GM21529 (cell line): ENCODE data around the gene MERTK.
"Not testable (repeated sequence)": the region's sequence is repeated elsewhere in the genome, so short reads cannot be mapped to it uniquely, and the experiment has no call there.

ENCODE experiments used
- ATAC-seq: cut with Tn5 transposase; IDR thresholded peaks from one replicate; pipeline ENCODE4 v1.9.1; 2021; ENCODE audit not compliant: unreplicated experiment

Gene MERTK

GRCh38 chr2:111945444-111946293 lies 47.3 kb downstream of the MERTK start:
- no peak for ATAC-seq

- no peak for ATAC-seq
Measured at GRCh38 chr2:111946294-111947114, 48.1 kb downstream of the MERTK start.

GRCh38 chr2:111947219-111947618 lies 48.8 kb downstream of the MERTK start:
- ATAC-seq = no peak

- ATAC-seq = no peak
Measured at GRCh38 chr2:111948832-111949231, 50.4 kb downstream of the MERTK start.

- ATAC-seq = no peak
Measured at GRCh38 chr2:111950236-111950635, 51.8 kb downstream of the MERTK start.

GRCh38 chr2:111951486-111951885 lies 53.1 kb downstream of the MERTK start:
- no peak for ATAC-seq

GRCh38 chr2:111952871-111953452 lies 54.6 kb downstream of the MERTK start:
- no peak for ATAC-seq

GRCh38 chr2:111954602-111955332 lies 56.4 kb downstream of the MERTK start:
- no peak for ATAC-seq

GRCh38 chr2:111957872-111958354 lies 59.5 kb downstream of the MERTK start:
- no peak for ATAC-seq

- no peak for ATAC-seq
Measured at GRCh38 chr2:111958901-111959300, 60.5 kb downstream of the MERTK start.

- ATAC-seq = no peak
Measured at GRCh38 chr2:111961663-111962062, 63.3 kb downstream of the MERTK start.

GRCh38 chr2:111963086-111963485 lies 64.7 kb downstream of the MERTK start:
- not testable (repeated sequence) for ATAC-seq

- ATAC-seq = not testable (repeated sequence)
Measured at GRCh38 chr2:111963508-111963907, 65.1 kb downstream of the MERTK start.

GRCh38 chr2:111965062-111965461 lies 66.7 kb downstream of the MERTK start:
- ATAC-seq = no peak

- ATAC-seq = no peak
Measured at GRCh38 chr2:111966241-111966640, 67.8 kb downstream of the MERTK start.

- ATAC-seq = no peak
Measured at GRCh38 chr2:111967018-111967417, 68.6 kb downstream of the MERTK start.

- no peak for ATAC-seq
Measured at GRCh38 chr2:111970453-111970852, 72.0 kb downstream of the MERTK start.

GRCh38 chr2:111972955-111973565 lies 74.7 kb downstream of the MERTK start:
- ATAC-seq = no peak

GRCh38 chr2:111973701-111974100 lies 75.3 kb downstream of the MERTK start:
- no peak for ATAC-seq

- no peak for ATAC-seq
Measured at GRCh38 chr2:111975053-111975552, 76.7 kb downstream of the MERTK start.
